K562 (cell line): ENCODE results near the gene PRKAR2B. TPM values are rescaled to one million over a fixed set of nuclear protein-coding genes. Genes with fewer than 3 reads are reported as not detected.

ENCODE experiments used
- CHD1 ChIP-seq: fragments of 200-600 bp; sonication (generic); IDR thresholded peaks from one replicate; pipeline ENCODE4 v1.6.1; 2012; ENCODE audit warnings: mild to moderate bottlenecking, moderate library complexity, low read length, inconsistent platforms
- ELK3 ChIP-seq: fragments of 450-650 bp; formaldehyde crosslinking; IDR thresholded peaks from 2 replicates; pipeline ENCODE4 v1.4.0; 2020; ENCODE audit warnings: mild to moderate bottlenecking
- EP300 ChIP-seq: IDR thresholded peaks from 2 replicates; pipeline ENCODE4 v1.6.1; 2012; ENCODE audit warnings: low read length, improper control_type of control experiment
- ETS1 ChIP-seq: conservative IDR thresholded peaks from 2 replicates; pipeline ENCODE4 v1.6.1; 2011; ENCODE audit warnings: low read depth, mild to moderate bottlenecking, low read length; ENCODE audit not compliant: control insufficient read depth
- FOXP1 ChIP-seq: sonication (generic); formaldehyde crosslinking; IDR thresholded peaks from 2 replicates; pipeline ENCODE4 v1.8.0; 2022; ENCODE audit warnings: mild to moderate bottlenecking, missing genetic modification reagents
- HES1 ChIP-seq: fragments of 450-650 bp; IDR thresholded peaks from 2 replicates; pipeline ENCODE4 v1.6.1; 2016; ENCODE audit warnings: low read depth, mild to moderate bottlenecking, moderate library complexity
- HOMEZ ChIP-seq: fragments of 250-450 bp; sonication (Bioruptor Pico); IDR thresholded peaks from 2 replicates; pipeline ENCODE4 v1.4.0; 2020; ENCODE audit warnings: mild to moderate bottlenecking, moderate library complexity
- MITF ChIP-seq: IDR thresholded peaks from 2 replicates; pipeline ENCODE4 v1.6.1; 2014; ENCODE audit warnings: antibody characterized with exemption
- NFATC3 ChIP-seq: fragments of 450-650 bp; IDR thresholded peaks from 2 replicates; pipeline ENCODE4 v1.6.1; 2017; ENCODE audit warnings: mild to moderate bottlenecking
- NFYB ChIP-seq: IDR thresholded peaks from 2 replicates; pipeline ENCODE4 v1.6.1; 2011; ENCODE audit warnings: mild to moderate bottlenecking, moderate library complexity; ENCODE audit not compliant: insufficient read length; ENCODE audit errors: extremely low read depth
- NR0B1 ChIP-seq: fragments of 450-650 bp; IDR thresholded peaks from one replicate; pipeline ENCODE4 v1.6.1; 2018; ENCODE audit warnings: mild to moderate bottlenecking, moderate library complexity; ENCODE audit not compliant: partially characterized antibody
- SMARCA5 ChIP-seq: fragments of 450-650 bp; IDR thresholded peaks from 2 replicates; pipeline ENCODE4 v1.6.1; 2016
- ZC3H11A ChIP-seq: IDR thresholded peaks from 2 replicates; pipeline ENCODE4 v1.6.1; 2012; ENCODE audit warnings: low read depth, low read length, improper control_type of control experiment
- polyA plus RNA-seq, 8 experiments: library from polyadenylated mRNA; depleted of rRNA in 4 of 8; stranded (reverse) in 5 of 8; unstranded in 3 of 8; fragments of >200 nt; fragmentation: Nextera tagmentation in 2 of 8; fragmentation: Illumina TruSeq in 1 of 8; extraction: Ambion mirVana in 2 of 8; extraction: Trizol in 1 of 8; gene quantifications; 2 replicates each; pipeline versions ENCODE4 v1.2.1 to v1.2.3, GENCODE V29; 2011 to 2014; ENCODE audit warnings: inconsistent platforms in 1 of 8, missing spikeins in 1 of 8
- total RNA-seq, 7 experiments: library from RNA; depleted of rRNA in 6 of 7; stranded (reverse); fragments of >200 nt in 6 of 7; fragmentation: Illumina TruSeq in 2 of 7; extraction: Trizol in 2 of 7; gene quantifications; 2 replicates each; pipeline versions ENCODE4 v1.2.1 to v1.2.3, GENCODE V29; 2011 to 2021; ENCODE audit warnings: low replicate concordance in 1 of 7

PRKAR2B gene
- total and polyA plus RNA-seq, 9 of the 15 experiments (the other 6 are each of a cell fraction or from before 2014, with no cell fraction given): 59.0 to 173 (median 129) TPM

GRCh38 chr7:107045195-107045960 lies 873 bp downstream of the PRKAR2B start (continued):
- TF ChIP-seq SMARCA5 (peak; percentile 74; the same call in 1 of the 2 replicates), NFATC3 (no peak), NR0B1 (no peak), ZC3H11A (no peak), NFYB (no peak), ELK3 (CRISPR knock-in tag) (no peak), ETS1 (no peak), FOXP1 (CRISPR knock-in tag) (no peak), MITF (no peak), HOMEZ (no peak), HES1 (no peak), EP300 (peak; percentile 15; the same call in 1 of the 2 replicates), CHD1 (no peak)
